Measurements from ENCODE around the gene IPPK.

The IPPK gene

DNA sequence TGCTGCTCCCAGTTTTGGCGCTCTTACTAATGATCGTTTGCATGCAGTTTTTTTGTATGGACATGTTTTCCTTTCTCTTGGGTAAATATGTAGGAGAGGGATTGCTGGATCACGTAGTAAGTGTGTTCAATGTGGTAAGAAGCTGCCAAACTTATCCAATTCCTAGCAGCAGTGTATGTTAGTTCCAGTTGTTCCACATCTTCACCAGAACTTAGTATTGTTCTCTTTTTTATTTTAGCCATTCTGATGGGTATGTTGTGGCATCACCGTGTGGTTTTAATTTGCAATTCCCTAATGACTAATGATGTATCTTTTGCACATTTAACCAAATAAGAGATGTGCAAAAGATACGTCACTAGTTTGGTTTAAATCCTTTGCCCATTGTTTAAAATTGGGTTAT, 65.9 kb downstream of the IPPK start:
- DNase-seq (ENCODE audit: low spot score): no peak
- in situ Hi-C loops (cut with MboI; ENCODE audit: low pct_unique_long_range_greater_than_20kb, low sequenced_read_pairs, unreplicated experiment): no loop called here
- TF ChIP-seq, protein P1, sequence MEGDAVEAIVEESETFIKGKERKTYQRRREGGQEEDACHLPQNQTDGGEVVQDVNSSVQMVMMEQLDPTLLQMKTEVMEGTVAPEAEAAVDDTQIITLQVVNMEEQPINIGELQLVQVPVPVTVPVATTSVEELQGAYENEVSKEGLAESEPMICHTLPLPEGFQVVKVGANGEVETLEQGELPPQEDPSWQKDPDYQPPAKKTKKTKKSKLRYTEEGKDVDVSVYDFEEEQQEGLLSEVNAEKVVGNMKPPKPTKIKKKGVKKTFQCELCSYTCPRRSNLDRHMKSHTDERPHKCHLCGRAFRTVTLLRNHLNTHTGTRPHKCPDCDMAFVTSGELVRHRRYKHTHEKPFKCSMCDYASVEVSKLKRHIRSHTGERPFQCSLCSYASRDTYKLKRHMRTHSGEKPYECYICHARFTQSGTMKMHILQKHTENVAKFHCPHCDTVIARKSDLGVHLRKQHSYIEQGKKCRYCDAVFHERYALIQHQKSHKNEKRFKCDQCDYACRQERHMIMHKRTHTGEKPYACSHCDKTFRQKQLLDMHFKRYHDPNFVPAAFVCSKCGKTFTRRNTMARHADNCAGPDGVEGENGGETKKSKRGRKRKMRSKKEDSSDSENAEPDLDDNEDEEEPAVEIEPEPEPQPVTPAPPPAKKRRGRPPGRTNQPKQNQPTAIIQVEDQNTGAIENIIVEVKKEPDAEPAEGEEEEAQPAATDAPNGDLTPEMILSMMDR (IDR thresholded peaks at IDR 0.05; ENCODE audit: extremely low read depth, insufficient read depth, missing control alignments): no peak

DNA sequence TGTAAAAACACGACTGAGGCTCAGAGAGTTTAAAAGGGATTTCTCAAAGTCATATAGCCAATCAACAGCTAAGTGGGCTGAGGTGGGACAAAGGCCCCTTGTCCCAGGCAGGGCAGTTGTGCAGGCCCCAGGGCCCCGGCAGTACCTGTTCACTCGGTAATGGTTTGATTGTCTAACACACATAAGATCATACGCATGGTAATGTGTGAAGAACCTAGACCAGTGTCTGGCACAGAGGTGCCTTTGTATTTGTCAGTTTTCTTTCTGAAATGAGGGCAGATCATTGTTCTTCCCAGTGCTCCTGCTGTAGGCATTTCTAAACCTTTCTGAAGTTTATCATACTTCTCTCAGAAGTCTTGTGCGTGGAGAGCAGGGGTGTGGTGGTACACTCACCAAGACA, 66.8 kb downstream of the IPPK start:
- TF ChIP-seq, protein P1 (IDR thresholded peaks at IDR 0.05; ENCODE audit: extremely low read depth, insufficient read depth, missing control alignments): no peak
- in situ Hi-C loops (cut with MboI; ENCODE audit: low pct_unique_long_range_greater_than_20kb, low sequenced_read_pairs, unreplicated experiment): no loop called here
- DNase-seq (ENCODE audit: low spot score): no peak

DNA sequence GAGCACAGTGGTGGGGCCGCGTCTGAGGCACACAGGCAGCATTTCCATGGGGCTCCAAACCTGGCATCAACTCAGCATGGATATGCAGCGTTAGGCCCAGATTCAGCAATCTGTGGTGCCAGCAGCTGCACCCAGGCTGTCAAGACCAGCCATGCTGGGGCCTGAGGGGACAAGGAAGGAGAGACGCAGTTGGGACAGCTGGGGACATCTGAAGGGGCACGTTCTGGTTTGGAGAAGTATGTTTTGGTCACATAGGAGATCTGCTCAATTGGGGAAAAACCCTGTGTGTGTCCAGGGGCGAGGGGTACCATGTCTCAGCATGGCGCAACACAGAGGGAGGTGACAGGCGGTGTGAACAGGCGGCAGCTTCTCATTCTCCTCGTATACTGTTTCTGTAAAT, 67.5 kb downstream of the IPPK start:
- in situ Hi-C loops (cut with MboI; ENCODE audit: low pct_unique_long_range_greater_than_20kb, low sequenced_read_pairs, unreplicated experiment): no loop called here
- DNase-seq (ENCODE audit: low spot score): no peak
- TF ChIP-seq, protein P1 (IDR thresholded peaks at IDR 0.05; ENCODE audit: extremely low read depth, insufficient read depth, missing control alignments): no peak

DNA sequence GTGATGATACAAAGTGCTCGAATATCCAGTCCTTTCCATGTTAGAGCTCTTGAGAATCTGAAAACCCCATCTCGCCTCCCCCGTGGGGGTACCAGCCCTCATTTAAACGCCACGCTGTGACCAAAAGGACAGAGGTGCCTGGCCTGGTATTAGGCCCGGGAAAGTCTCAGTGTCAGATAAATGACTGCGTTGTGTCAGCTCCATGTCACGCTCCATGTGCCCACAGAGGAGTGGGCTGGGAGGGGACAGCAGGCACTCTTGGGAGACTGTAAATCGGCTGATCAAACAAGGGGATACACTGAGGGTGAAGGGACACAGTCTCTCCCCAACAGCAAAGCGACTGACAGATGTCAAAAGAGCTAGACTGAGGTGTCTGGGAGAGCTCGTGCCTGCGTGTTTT, 68.5 kb downstream of the IPPK start:
- TF ChIP-seq, protein P1 (IDR thresholded peaks at IDR 0.05; ENCODE audit: extremely low read depth, insufficient read depth, missing control alignments): no peak
- no peak for DNase-seq (ENCODE audit: low spot score)
- in situ Hi-C loops (cut with MboI; ENCODE audit: low pct_unique_long_range_greater_than_20kb, low sequenced_read_pairs, unreplicated experiment): no loop called here

DNA sequence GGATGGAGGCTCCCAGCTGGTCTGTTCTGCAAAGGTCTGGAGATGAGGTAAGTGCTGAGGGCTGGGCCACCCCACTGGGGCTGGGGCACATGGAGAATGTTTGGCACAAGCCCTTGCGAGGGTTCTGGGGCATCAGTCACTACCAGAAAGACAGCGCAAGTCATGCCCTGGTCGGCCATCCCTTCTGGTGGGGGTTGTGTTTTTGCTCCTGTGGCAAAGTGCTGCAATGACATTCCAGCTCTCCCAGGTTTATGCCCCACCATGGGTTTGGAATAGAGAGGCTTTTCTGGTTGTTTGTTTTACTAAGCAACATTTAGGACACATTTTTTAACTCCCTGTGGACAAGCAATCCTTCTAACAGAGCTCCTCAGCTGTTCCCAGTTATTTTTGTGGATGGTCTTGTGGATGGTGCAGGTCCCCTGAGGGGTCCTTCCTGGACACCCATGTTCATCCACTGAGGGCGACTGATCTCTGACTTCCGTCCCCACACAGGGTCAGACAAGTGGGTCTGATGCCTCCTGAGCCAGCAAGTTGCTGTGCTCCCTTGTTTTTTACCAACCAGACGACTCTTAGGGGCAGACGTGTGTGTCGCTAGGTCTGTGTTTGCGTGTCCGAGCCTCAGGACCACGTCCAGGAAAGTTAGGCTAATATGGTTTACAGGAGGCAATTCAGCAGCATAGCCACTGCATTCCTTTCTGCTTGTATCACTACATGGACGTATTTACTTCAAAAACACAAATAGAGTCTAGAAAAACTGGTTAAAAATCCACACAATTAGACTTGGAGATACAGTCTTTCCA, 69.3 kb downstream of the IPPK start:
- TF ChIP-seq, protein P1 (IDR thresholded peaks at IDR 0.05; ENCODE audit: extremely low read depth, insufficient read depth, missing control alignments): no peak
- DNase-seq (ENCODE audit: low spot score): no peak
- in situ Hi-C loops (cut with MboI; ENCODE audit: low pct_unique_long_range_greater_than_20kb, low sequenced_read_pairs, unreplicated experiment): no loop called here

DNA sequence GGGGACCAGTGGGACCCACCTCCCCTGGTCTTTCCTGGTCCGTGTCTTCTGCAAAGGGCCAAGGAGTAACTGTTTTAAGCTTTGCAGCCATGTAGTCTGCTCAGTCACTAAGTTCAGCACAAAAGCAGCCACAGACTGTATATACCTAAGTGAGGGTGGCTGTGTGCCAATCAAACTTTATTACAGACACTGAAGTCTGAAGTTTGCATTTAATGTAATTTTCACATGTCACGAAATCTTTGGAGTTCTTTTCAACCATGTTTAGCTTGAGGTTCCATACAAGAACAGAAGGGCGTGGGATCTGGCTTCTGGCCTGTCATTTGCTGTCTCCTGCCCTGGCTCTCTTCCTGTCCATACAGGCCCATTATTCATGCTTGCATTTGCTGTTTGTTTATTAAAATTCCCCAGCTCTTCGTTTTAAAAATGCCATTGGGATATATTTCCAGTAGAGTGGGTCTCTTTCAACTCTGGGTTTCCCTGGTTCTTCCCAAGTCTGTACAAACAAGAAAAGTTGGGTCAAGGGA, 69.9 kb downstream of the IPPK start:
- TF ChIP-seq, protein P1 (IDR thresholded peaks at IDR 0.05; ENCODE audit: extremely low read depth, insufficient read depth, missing control alignments): no peak
- in situ Hi-C loops (cut with MboI; ENCODE audit: low pct_unique_long_range_greater_than_20kb, low sequenced_read_pairs, unreplicated experiment): no loop called here
- DNase-seq (ENCODE audit: low spot score): no peak

Data from GM13977 (cell line).